ENCODE results near the gene FETUB.

Gene FETUB

DNA sequence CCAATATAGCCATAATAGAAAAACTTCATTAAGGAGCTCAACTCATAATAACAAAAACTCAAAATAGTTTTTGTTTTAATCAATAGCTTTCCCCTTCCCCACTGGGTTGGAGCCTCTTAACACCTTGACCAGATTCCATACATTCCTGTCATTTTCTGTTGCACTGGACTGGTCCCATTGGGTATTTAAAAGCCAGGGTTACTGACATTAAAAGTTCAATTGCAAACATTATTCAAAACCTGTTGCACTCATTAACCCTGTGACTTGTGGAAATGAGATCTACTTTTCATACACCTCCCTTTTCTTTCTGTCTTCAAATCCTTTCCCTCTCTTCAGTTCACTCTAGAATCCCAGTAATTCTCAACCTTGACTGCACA, 23.9 kb downstream of the FETUB start:
- FAIRE-seq (no peak), DNase-seq (ENCODE audit: insufficient read length, low spot score) (no peak)
- TF ChIP-seq, protein P1, sequence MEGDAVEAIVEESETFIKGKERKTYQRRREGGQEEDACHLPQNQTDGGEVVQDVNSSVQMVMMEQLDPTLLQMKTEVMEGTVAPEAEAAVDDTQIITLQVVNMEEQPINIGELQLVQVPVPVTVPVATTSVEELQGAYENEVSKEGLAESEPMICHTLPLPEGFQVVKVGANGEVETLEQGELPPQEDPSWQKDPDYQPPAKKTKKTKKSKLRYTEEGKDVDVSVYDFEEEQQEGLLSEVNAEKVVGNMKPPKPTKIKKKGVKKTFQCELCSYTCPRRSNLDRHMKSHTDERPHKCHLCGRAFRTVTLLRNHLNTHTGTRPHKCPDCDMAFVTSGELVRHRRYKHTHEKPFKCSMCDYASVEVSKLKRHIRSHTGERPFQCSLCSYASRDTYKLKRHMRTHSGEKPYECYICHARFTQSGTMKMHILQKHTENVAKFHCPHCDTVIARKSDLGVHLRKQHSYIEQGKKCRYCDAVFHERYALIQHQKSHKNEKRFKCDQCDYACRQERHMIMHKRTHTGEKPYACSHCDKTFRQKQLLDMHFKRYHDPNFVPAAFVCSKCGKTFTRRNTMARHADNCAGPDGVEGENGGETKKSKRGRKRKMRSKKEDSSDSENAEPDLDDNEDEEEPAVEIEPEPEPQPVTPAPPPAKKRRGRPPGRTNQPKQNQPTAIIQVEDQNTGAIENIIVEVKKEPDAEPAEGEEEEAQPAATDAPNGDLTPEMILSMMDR (IDR thresholded peaks at IDR 0.05; ENCODE audit: insufficient read depth, missing control alignments), result no peak

DNA sequence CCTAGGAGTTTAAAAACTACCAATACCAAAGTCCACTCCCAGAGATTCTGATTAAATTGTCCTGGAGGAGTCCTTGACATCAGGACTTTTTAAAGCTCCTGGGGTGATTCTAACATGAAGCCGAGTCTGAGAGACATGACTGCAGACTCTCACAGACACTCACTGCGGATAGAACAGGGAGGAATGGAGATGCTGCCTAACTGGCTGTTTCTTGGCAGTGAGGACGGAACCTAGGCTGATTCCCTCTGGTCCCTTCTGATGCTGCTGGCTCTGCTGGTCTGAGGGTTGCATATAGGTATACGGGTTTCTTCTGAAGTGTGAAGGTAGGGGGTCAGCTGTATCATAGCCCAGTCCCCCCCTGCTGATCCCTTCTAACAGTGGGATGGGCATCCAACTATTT, 24.3 kb downstream of the FETUB start:
- FAIRE-seq (no peak), DNase-seq (ENCODE audit: insufficient read length, low spot score) (no peak)
- TF ChIP-seq, protein P1 (IDR thresholded peaks at IDR 0.05; ENCODE audit: insufficient read depth, missing control alignments), result no peak

DNA sequence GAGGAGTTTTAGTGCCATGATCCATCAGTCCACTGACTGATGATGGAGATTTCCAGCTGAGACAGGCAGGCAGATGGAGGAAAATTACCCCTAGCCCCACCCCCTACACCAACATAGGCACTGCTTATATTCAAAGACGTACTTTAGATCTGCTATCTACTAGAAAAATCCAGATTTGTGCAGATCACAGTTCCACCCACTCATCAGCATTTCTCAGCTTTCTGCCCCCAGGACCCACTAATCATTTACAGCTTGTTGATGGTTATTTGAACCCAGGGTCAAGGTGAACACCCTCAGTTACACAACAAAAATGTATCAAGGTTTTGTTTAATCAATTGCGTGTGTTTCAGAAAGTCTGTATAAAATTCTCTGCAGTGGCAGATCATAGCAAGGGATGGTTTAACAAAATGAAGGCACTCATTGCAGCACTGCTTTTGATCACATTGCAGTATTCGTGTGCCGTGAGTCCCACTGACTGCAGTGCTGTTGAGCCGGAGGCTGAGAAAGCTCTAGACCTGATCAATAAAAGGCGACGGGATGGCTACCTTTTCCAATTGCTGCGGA, 25.5 kb downstream of the FETUB start, which contains the start of gene HRG:
Gene HRG, plus strand, starts transcription at position 390 of the 564 bp plus-strand sequence. Its CDS starts 18 bp downstream, at position 408.
- DNase-seq (ENCODE audit: insufficient read length, low spot score), result no peak
- TF ChIP-seq, protein P1 (IDR thresholded peaks at IDR 0.05; ENCODE audit: insufficient read depth, missing control alignments), result no peak
- FAIRE-seq, result no peak

DNA sequence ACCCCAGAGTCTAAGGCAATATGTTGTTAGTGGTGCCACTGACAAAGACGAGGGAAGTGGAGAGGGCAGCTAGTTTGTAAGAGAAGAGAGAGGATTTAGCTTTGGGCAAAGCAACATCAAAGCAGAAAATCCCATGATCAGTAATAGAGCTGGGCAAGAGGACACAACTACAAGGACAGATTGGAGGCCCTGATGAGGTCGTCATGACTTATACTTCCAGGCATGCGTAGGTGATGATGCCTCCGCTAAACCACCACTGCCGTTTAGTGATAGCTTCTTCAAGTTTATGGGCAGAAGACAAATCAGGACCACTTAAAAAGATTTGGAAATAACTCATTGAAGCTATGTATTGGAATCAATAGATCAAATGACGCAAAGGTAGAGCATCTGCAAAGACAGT, 28.2 kb downstream of the FETUB start:
- FAIRE-seq (no peak), DNase-seq (ENCODE audit: insufficient read length, low spot score) (no peak)
- TF ChIP-seq, protein P1 (IDR thresholded peaks at IDR 0.05; ENCODE audit: insufficient read depth, missing control alignments), result no peak

DNA sequence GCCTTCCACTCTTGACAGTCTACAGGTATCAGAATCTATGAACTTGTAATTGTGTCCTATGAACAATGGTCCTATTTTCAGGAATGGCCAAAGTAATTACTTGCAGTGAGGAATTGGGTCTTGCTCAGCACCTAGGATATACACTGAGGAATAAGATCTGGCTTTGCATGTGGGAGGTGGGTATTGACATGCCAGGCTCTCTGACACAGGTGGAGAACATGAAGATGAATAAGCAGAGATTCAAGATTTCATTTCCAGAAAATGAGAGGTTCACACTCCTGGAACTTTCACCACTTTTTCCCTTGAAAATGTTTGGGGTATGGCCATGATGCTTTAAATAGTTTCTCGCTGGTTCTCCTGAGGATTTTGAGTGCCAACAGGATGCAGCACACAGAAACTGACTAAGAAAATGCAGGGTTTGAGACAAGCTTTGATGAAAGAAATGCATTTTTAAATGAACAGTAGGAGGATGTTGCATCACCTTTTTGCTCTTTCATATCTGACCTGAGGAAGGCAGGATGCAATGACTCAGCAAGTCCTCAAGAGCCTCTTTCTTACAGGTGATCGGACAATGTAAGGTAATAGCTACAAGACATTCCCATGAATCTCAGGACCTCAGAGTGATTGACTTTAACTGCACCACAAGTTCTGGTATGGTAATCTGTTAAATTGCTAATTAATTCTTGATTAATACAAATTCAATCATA, 29.3 kb downstream of the FETUB start:
- FAIRE-seq, result no peak

DNA sequence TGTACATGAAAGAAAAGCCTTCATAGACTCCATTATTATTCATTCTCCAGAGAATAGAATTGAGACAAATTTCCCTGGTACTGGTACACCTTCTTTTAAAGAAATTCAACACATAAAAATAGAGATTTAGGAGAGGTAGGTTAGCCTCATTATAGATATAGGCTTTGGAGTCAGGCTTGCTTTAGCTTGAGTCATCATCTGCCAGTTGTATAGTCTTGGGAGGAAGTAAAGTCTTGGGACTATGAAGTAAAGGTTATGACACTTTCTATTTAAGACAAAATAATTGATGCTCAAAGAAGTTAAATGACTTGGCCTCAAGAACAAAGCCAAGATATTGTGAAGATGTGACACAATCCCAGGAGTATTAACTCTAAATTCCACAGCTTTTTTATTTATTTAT, 30.0 kb downstream of the FETUB start:
- no peak for DNase-seq (ENCODE audit: insufficient read length, low spot score)
- TF ChIP-seq, protein P1 (IDR thresholded peaks at IDR 0.05; ENCODE audit: insufficient read depth, missing control alignments), result no peak
- no peak for FAIRE-seq

More for the DNA sequence above, 29.3 kb downstream of the FETUB start:
- TF ChIP-seq, protein P1 (IDR thresholded peaks at IDR 0.05; ENCODE audit: insufficient read depth, missing control alignments), result no peak
- DNase-seq (ENCODE audit: insufficient read length, low spot score), result no peak

DNA sequence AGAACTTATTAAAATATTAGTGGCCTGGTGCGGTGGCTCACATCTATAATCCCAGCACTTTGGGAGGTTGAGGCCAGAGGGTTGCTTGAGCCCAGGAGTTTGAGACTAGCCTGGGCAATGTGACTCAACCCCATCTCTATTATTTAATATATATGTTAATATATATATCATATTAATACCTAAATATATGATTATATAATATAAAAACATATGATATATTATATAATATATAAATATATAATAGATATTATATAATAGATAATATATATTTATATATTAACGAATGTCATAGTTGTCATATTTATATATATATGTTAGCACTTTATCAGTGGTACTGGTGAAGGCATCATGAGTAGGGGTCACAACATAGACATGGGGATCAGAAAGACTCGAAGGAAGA, 30.9 kb downstream of the FETUB start:
- TF ChIP-seq, protein P1 (IDR thresholded peaks at IDR 0.05; ENCODE audit: insufficient read depth, missing control alignments), result no peak
- DNase-seq (ENCODE audit: insufficient read length, low spot score) (no peak), FAIRE-seq (no peak)

Data from D721Med (cell line).